NCI-H748 (cell line): ENCODE results near the gene KIF27.
A peak's percentile ranks its signal among the peaks of the same experiment; 100 is the strongest.
"Not testable (repeated sequence)": the region's sequence is repeated elsewhere in the genome, so short reads cannot be mapped to it uniquely, and the experiment has no call there.

Source experiments
- DNase-seq: peaks from one replicate; lab custom pipeline; 2025; ENCODE audit not compliant: unreplicated experiment; lab: John Stamatoyannopoulos, UW

KIF27 gene

GRCh38 chr9:83932011-83932410, 10.8 kb upstream of the KIF27 start:
- no peak for DNase-seq

DNA sequence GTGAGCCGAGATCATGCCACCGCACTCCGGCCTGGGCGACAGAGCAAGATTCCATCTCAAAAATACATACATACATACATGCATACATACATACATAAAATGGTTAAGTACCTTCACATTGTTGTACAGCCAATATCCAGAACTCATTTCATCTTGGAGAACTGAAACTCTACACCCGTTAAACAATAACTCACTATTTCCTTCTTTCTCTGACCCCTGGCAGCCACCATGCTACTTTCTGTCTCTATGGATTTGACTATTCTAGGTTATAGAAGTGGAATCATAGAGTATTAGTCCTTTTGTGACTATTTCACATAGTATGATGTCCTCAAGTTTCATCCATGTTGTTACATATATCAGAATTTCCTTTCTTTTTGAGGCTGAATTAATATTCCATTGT, 9.6 kb upstream of the KIF27 start:
- DNase-seq = no peak

GRCh38 chr9:83927591-83927990, 6.4 kb upstream of the KIF27 start:
- DNase-seq = no peak

DNA sequence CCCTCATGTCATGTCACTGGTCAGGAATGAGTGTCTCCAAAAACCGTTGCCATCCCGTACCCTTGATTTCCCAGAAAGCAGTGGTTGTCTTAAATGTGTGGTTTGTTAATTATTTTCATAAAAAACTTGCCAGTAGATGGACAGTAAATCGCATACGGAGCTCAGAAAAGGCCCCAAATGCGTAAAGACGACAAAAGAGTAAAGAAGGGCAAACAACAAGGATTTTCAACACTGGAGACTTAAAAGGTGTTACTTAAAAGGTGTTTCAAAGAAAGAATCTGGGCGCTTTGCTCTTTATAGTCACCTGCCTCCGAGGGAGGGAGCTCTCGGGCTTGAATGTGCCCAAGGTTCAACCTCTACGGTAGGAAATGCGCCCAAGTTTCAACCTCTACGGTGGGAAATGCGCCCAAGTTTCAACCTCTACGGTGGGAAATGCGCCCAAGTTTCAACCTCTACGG, 734 bp downstream of the KIF27 start:
- no peak for DNase-seq

DNA sequence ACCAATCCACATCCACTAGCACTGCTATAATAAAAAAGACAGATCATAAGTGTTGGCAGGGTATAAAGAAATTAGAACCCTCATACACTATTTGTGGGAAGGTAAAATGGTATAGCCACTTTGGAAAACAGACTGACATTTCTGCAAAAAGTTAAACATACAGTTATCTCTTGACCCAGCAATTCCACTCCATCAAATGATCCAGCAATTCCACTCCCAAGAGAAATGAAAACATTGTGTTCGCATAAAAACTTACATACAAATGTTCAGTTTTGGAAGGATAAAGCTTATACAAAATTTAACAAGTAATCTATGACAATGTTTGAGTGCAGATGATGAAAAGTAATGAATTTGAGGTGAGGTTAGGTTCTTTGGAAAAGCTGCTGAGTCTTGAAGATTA, 2.1 kb downstream of the KIF27 start:
- no peak for DNase-seq

DNA sequence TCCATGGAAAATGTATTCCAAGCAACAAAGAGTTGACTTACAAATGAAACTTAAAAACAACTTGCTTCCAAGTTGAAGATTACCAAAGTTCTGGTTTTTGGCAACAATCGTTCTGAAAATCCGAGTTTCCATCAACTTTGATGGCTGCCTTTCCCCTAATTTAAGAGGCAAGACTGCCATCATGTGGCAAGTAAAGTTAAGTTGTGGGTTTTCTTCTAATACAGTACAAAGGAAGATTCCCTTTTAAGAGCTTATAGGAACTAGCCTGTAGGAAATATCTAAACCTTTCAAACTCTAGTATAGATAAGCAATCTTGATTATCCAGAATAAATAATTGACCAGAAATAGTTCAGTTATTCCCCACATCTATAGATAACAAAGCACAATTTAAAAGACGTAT, 9.0 kb downstream of the KIF27 start:
- DNase-seq = peak; percentile 34

DNA sequence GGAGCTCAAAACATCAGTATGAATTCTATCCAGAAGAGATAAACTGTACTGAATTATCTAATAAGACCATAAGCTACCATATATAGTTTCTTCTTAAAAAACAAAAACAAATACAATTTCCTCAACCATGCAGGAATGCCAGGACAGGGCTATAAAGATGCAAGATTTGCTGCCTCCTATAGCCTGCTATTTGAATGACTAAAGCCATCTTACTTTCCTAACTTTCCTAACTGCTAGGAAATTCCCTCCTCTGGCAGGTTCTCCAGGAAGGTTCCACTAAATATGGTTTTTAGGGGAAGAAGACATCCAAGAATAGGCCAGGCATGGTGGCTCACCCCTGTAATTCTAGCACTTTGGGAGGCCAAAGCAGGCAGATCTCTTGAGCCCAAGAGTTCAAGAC, 15.1 kb downstream of the KIF27 start:
- DNase-seq = no peak

GRCh38 chr9:83900615-83901014, 20.6 kb downstream of the KIF27 start:
- DNase-seq = not testable (repeated sequence)

DNA sequence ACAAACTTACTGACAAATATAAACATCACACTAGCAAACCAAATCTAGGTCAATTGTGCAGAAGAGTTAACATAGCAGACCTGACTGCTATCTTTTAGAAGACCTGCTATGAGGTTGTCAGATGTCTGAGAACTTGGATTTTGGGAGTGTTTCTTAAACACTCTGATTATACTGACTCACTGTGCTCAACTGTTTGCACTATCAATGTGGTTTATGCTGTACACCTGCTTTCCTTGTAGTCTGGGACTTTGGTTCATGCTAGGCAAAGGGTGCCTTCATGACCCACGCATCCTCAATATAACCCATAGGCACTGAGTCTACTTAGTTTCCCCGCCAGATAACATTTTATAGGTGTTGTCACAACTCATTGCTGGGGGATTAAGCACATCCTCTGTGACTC, 26.9 kb downstream of the KIF27 start:
- DNase-seq = not testable (repeated sequence)

GRCh38 chr9:83886498-83886897, 34.7 kb downstream of the KIF27 start:
- not testable (repeated sequence) for DNase-seq

- not testable (repeated sequence) for DNase-seq
These were observed 35.5 kb downstream of the KIF27 start for GRCh38 chr9:83885559-83886240.

GRCh38 chr9:83881687-83882408, 39.4 kb downstream of the KIF27 start:
- DNase-seq = not testable (repeated sequence)

GRCh38 chr9:83875559-83875958, 45.7 kb downstream of the KIF27 start:
- not testable (repeated sequence) for DNase-seq

DNA sequence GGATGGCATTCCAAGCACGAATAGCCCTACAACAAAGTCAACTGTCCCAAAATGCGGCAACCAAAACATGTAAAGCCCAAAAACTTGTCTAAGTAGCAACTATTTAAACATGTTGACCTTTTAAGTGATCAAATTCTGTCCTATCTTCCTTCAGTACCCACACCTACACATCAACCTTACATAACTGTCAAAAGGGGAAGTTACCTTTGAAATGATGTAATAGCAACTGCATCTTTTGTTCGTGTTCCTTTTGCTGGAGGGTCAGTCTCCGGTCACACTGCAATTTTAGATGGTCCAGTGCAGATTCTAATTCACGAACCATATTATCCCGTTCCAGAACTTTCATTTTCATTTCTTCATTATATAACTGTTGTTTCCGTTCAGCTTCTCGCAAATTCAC, 71.3 kb downstream of the KIF27 start:
- not testable (repeated sequence) for DNase-seq

DNA sequence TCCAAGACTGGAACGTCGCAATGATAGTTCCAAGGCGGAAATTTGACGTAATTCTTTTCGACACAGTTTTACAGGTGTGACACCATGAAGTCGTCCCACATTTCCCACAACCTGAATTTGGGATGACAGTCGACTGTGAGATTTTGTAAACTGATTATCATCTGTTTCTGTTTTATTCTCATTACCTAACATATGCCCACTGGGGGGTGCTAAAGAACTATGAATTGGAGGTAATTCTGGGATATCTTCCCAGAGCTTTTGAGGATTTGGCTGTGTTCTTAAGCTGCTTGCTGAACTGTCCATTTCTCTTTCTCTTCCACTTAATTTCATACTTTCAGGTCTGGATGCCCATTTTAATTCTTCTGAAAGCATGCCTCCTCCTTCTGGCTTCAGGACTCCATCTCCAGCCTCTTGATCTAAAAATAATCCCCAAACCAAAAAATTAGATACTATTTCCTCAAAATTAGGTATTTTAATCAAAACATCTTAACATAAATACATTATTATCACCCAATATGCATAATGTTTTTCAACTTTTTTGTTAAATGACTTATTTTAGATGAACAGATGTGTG, 84.1 kb downstream of the KIF27 start:
- not testable (repeated sequence) for DNase-seq

DNA sequence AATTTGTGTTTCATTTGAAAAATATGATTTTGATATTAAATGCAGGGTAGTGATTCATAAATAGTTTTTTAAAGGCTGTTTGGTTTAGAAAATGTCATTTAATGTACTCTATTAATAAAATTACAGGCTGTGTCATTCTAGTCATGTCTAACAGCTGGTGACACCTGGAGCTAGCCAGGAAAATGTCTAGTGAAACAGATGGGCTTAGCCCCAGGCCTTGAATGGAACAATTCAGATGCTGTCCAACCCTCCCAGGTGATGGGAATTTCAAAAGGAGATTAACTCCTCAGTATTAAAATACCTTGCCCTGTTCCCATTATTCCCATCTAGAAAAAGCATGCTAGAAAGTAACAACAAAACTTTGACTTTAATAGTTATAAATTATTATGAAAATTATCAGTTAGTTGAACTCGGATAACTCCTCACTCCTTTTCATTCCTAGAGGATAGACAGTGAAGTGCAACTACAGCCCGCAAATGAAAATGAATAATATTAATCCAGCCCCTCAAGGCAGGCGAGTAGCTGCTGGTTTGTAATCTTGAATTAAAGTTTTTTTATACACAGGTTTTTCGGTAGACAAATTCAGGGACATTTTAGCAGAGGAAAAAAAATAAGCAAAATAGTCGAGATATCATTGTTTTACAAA, 90.7 kb downstream of the KIF27 start:
- peak; percentile 11 for DNase-seq

GRCh38 chr9:83824986-83825623, 96.1 kb downstream of the KIF27 start:
- not testable (repeated sequence) for DNase-seq

DNA sequence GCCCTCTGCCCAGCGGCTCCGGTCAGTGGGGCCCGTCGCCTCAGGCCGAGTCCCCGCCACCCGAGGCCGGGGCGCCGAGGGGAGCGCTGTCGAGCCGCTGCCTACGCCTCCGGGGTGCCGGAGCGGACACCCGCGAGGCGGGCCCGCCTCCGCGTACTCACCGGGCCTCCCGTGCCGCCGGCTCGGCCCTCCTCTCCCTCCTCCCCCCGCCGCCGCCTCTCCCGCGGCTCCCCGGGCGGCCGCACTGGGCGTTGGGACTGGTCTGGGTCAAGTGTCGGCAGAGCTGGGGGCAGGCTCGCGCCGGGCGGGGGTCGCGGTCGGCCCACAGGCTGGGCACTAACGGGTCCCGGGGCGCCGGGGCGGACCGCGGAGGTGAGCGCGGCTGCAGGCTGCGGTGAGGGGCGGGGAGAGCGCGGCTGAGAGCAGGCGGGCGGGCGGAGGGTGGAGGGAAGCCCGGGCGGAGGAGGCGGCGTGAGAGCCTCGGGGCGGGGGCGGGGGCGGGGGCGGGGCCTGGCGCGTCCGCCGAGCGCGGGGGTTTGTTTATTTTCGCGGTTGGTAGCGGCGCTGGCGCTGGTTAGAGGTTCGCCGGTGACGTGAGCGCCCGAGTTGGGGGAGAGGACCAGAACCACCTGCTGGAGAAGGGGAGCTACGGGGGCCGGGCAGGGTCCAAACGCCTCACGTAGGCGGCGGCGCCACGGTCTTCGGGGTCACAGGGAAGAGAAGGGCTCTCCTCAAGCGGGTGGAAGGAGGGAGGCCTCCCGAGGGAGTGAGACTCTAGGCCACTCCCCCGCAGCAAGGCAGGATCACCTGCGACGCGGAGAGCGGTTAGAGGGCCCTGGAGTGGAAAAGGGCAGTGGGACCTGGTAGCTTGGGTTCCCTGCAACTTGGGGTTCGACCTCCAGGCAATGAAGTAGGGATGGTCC, 103.6 kb downstream of the KIF27 start, which contains the start of gene GKAP1:
TSS of gene GKAP1 (minus strand) at position 414 of the 923 bp plus-strand sequence. CDS start 11,252 bp downstream, outside the sequence.
- DNase-seq = peak; percentile 84

DNA sequence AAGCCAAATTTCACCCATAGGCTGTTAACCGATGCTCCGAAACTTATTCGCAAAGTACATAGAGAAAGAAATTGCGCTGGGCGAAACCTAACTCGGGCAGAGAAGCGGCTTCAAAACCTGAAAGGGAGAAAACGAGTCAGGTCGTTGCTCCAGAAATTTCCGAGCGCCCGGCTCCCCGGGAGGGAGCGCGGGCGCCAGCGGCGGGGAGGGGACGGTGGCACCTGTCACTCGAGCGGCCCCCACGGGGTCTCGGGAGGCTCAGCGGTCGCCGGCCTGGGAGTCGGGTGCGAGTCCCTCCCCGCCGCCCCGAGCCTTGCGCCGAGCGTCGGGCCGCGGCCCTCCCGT, 104.2 kb downstream of the KIF27 start:
- DNase-seq = peak; percentile 57

DNA sequence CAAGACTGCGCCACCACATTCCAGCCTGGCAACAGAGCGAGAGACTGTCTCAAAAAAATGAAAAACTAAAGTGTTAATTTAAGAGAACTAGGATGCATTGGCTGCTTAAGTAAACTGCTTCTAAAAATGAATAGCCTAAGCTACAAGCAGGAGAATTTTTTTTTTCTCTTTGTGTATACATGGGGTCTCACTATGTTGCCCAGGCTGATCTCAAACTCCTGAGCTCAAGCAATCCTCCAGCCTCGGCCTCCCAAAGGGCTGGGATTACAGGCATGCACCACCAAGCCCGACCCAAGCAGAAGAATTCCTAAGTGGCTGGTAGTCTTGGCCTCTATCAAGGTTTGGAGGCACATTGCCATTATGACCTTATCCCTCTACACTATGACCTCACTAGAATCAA, 106.1 kb downstream of the KIF27 start:
- not testable (repeated sequence) for DNase-seq
